ENCODE measurements around the gene SYT1. TPM values are rescaled to one million over a fixed set of nuclear protein-coding genes. Genes with fewer than 3 reads are reported as not detected.
A peak's percentile ranks its signal among the peaks of the same experiment; 100 is the strongest.

The SYT1 gene
- total RNA-seq, 1 experiment from 2014 or later: 80.9 TPM

DNA sequence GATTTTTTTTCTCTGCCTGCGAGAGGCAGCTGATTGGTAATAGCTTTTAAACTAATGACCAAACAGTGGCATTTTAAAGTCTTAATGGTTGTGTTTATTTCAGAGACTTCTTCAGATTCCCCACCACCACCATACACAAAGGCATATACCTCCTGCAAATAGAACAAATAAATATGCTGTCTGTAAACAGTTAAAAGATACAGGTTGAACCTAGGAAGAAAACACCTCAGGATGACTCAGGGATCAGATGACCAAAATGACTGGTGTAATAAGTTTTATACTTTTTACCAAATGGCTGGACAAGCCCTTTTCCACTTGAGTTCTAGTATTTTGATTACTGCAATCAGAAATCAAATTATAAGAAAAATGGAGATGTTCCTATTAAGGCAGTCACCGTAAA lies 462.1 kb downstream of the SYT1 start:
- ChIA-PET POLR2A (ENCODE audit: low non-redundant PET) (no interaction called here), CTCF (no interaction called here)
- H3K4me1 ChIP-seq (ENCODE audit: insufficient read depth, low read length, poor library complexity, severe bottlenecking): peaks cover 20% of the 10 kb centered on the region
- no TSS peak for BruUV-seq (replicated peaks)
- no peaks in the 10 kb centered on the region for H3K9me3 ChIP-seq (ENCODE audit: low read depth, low read length, poor library complexity, severe bottlenecking)
- DNase-seq (ENCODE audit: low spot score): no peak
- no peaks in the 10 kb centered on the region for H3K27me3 ChIP-seq (replicated peaks; ENCODE audit: insufficient read depth, low read depth, low read length, poor library complexity)
- TF ChIP-seq, protein P1, sequence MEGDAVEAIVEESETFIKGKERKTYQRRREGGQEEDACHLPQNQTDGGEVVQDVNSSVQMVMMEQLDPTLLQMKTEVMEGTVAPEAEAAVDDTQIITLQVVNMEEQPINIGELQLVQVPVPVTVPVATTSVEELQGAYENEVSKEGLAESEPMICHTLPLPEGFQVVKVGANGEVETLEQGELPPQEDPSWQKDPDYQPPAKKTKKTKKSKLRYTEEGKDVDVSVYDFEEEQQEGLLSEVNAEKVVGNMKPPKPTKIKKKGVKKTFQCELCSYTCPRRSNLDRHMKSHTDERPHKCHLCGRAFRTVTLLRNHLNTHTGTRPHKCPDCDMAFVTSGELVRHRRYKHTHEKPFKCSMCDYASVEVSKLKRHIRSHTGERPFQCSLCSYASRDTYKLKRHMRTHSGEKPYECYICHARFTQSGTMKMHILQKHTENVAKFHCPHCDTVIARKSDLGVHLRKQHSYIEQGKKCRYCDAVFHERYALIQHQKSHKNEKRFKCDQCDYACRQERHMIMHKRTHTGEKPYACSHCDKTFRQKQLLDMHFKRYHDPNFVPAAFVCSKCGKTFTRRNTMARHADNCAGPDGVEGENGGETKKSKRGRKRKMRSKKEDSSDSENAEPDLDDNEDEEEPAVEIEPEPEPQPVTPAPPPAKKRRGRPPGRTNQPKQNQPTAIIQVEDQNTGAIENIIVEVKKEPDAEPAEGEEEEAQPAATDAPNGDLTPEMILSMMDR (conservative IDR thresholded peaks at IDR 0.05; ENCODE audit: low read depth, low read length): no peak
- TF ChIP-seq EZH2 (IDR thresholded peaks at IDR 0.05; ENCODE audit: borderline replicate concordance, low read depth, low read length, poor library complexity, severe bottlenecking): no peak
- H3K36me3 ChIP-seq (ENCODE audit: insufficient read depth, low read length, poor library complexity, severe bottlenecking): no peaks in the 10 kb centered on the region
- intact Hi-C loops (cut with micrococcal nuclease; ENCODE audit: unreplicated experiment): no loop called here
- H3K27ac ChIP-seq (ENCODE audit: low read depth, low read length, poor library complexity, severe bottlenecking): no peak overlapping the region
- no peak overlapping the region for H3K4me3 ChIP-seq (ENCODE audit: low read depth, low read length, poor library complexity, severe bottlenecking)

DNA sequence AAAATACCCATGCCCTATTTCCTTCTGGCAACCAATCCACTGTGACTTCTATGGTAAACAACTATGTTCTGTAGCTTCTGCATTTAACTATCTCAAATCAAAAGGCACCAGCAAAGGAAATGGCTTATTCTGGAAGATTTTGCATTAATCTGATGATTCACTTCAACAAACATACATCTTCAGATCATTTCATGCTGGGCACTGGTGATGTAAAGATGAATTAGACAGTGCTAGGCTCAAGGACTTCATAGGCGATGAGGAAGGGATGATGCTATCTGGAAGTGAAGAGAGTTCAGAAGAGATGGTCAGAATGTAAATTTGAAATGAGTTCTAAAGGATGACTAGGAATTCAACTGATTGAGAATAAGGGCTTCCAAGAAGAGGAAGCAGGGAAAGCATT lies 462.9 kb downstream of the SYT1 start:
- ChIA-PET CTCF (no interaction called here), POLR2A (ENCODE audit: low non-redundant PET) (no interaction called here)
- intact Hi-C loops (cut with micrococcal nuclease; ENCODE audit: unreplicated experiment): no loop called here
- DNase-seq (ENCODE audit: low spot score): peak; percentile 21
- no TSS peak for BruUV-seq (replicated peaks)
- no peak overlapping the region for H3K27ac ChIP-seq (ENCODE audit: low read depth, low read length, poor library complexity, severe bottlenecking)
- no peaks in the 10 kb centered on the region for H3K9me3 ChIP-seq (ENCODE audit: low read depth, low read length, poor library complexity, severe bottlenecking)
- no peaks in the 10 kb centered on the region for H3K36me3 ChIP-seq (ENCODE audit: insufficient read depth, low read length, poor library complexity, severe bottlenecking)
- no peak overlapping the region for H3K4me3 ChIP-seq (ENCODE audit: low read depth, low read length, poor library complexity, severe bottlenecking)
- H3K4me1 ChIP-seq (ENCODE audit: insufficient read depth, low read length, poor library complexity, severe bottlenecking): peaks cover 14% of the 10 kb centered on the region
- no peaks in the 10 kb centered on the region for H3K27me3 ChIP-seq (replicated peaks; ENCODE audit: insufficient read depth, low read depth, low read length, poor library complexity)
- TF ChIP-seq EZH2 (IDR thresholded peaks at IDR 0.05; ENCODE audit: borderline replicate concordance, low read depth, low read length, poor library complexity, severe bottlenecking): no peak
- TF ChIP-seq, protein P1 (conservative IDR thresholded peaks at IDR 0.05; ENCODE audit: low read depth, low read length): no peak

DNA sequence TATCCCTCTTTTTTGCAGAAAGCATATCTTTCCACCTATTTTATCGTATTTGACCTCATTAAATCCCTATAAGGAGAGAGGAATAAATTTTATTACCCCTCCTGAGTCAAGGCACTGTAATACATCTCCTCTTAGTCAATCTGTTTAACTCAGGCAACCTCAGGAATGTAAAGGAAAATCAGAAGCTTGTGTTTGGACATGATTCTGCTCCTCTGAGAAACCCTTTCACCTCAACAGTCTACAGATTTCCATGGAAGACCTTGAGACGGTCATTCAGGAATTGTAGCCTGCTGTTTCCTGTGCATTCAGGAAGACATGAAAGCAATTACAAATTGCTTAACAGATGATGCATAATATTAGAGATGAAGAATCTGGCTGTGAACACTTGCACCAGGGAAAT lies 465.4 kb downstream of the SYT1 start:
- POLR2A ChIA-PET (ENCODE audit: low non-redundant PET): no interaction called here
- DNase-seq (ENCODE audit: low spot score): no peak
- Histone ChIP-seq H3K4me3 (ENCODE audit: low read depth, low read length, poor library complexity, severe bottlenecking) (no peak overlapping the region), H3K36me3 (ENCODE audit: insufficient read depth, low read length, poor library complexity, severe bottlenecking) (no peaks in the 10 kb centered on the region), H3K9me3 (ENCODE audit: low read depth, low read length, poor library complexity, severe bottlenecking) (no peaks in the 10 kb centered on the region), H3K27me3 (replicated peaks; ENCODE audit: insufficient read depth, low read depth, low read length, poor library complexity) (no peaks in the 10 kb centered on the region), H3K27ac (ENCODE audit: low read depth, low read length, poor library complexity, severe bottlenecking) (no peak overlapping the region), H3K4me1 (ENCODE audit: insufficient read depth, low read length, poor library complexity, severe bottlenecking) (peaks cover 3% of the 10 kb centered on the region)
- intact Hi-C loops (cut with micrococcal nuclease; ENCODE audit: unreplicated experiment): no loop called here
- BruUV-seq (replicated peaks): no TSS peak
- CTCF ChIA-PET: no interaction called here
- no peak for TF ChIP-seq EZH2 (IDR thresholded peaks at IDR 0.05; ENCODE audit: borderline replicate concordance, low read depth, low read length, poor library complexity, severe bottlenecking)
- TF ChIP-seq, protein P1 (conservative IDR thresholded peaks at IDR 0.05; ENCODE audit: low read depth, low read length): no peak

Measured in A673 (cell line).